CD4-positive, alpha-beta T cell treated with Interleukin-21 for 1 hour (primary cell): Measurements from ENCODE around the gene LDHB.
"Not testable (repeated sequence)": the region's sequence is repeated elsewhere in the genome, so short reads cannot be mapped to it uniquely, and the experiment has no call there.

Experiments
- DNase-seq: peaks from one replicate; pipeline ENCODE4 v3.0.0-alpha.2; 2020

Gene LDHB

GRCh38 chr12:21606175-21606574, 51.5 kb downstream of the LDHB start:
- DNase-seq, result no peak

GRCh38 chr12:21604245-21605101, 53.2 kb downstream of the LDHB start, which contains the start of gene GYS2:
GYS2 (minus strand) TSS chr12:21604847; CDS start chr12:21604592, 255 bp downstream.
- DNase-seq, result no peak

- no peak for DNase-seq
Observed at GRCh38 chr12:21602774-21603173, 54.9 kb downstream of the LDHB start.

GRCh38 chr12:21600196-21600595, 57.4 kb downstream of the LDHB start:
- DNase-seq, result no peak

GRCh38 chr12:21599143-21599999, 58.3 kb downstream of the LDHB start:
- no peak for DNase-seq

- DNase-seq, result no peak
Observed at GRCh38 chr12:21598651-21599050, 59.0 kb downstream of the LDHB start.

GRCh38 chr12:21595356-21595755, 62.3 kb downstream of the LDHB start:
- not testable (repeated sequence) for DNase-seq

GRCh38 chr12:21585485-21585884, 72.2 kb downstream of the LDHB start:
- no peak for DNase-seq
